H1 (cell line): ENCODE data around the gene CPA1. TPM values are rescaled to one million over a fixed set of nuclear protein-coding genes. Genes with fewer than 3 reads are reported as not detected.

Experiments
- CEBPB ChIP-seq: IDR thresholded peaks from 2 replicates; pipeline ENCODE4 v1.6.1; 2012; ENCODE audit warnings: low read depth, low read length
- CHD2 ChIP-seq: IDR thresholded peaks from 2 replicates; pipeline ENCODE4 v1.6.1; 2012; ENCODE audit warnings: low read length, improper control_type of control experiment
- NRF1 ChIP-seq: IDR thresholded peaks from 2 replicates; pipeline ENCODE4 v1.6.1; 2011; ENCODE audit warnings: mild to moderate bottlenecking, low read depth, low read length, improper control_type of control experiment
- SIRT6 ChIP-seq: IDR thresholded peaks from one replicate; pipeline ENCODE4 v1.7.1; 2012; ENCODE audit warnings: low read length, inconsistent platforms
- polyA plus RNA-seq, 7 experiments: library from polyadenylated mRNA; depleted of rRNA in 3 of 7; stranded (reverse) in 5 of 7; unstranded in 2 of 7; fragments of >200 nt in 5 of 7; fragments of 200-250 nt in 2 of 7; gene quantifications; 1 replicate in 5 of 7; 2 replicates in 1 of 7; 4 replicates in 1 of 7; pipeline versions ENCODE4 v1.2.1 to v1.2.3, GENCODE V29; 2011 to 2013; ENCODE audit warnings: missing spikeins in 2 of 7, mixed read lengths in 2 of 7
- total RNA-seq: library from RNA; stranded (reverse); fragmentation: NEBNext Ultra II Directional; extraction: Animal tissue kit (Norgen Biotek cat#: 25700); gene quantifications from 2 replicates; pipeline ENCODE4 v1.2.1, GENCODE V29; 2021

The CPA1 gene
- total and polyA plus RNA-seq, 2 of the 8 experiments (the other 6 are each of a cell fraction or from before 2014, with no cell fraction given): not detected

GRCh38 chr7:130393841-130394411 lies 13.6 kb downstream of the CPA1 start (continued):
- no peak for TF ChIP-seq NRF1
- no peak for TF ChIP-seq SIRT6
- TF ChIP-seq CHD2: no peak
- TF ChIP-seq CEBPB: no peak
